ENCODE results near the gene GRIP2. TPM values are rescaled to one million over a fixed set of nuclear protein-coding genes. Genes with fewer than 3 reads are reported as not detected.
A peak's percentile ranks its signal among the peaks of the same experiment; 100 is the strongest.

The GRIP2 gene
- total and polyA plus RNA-seq, 9 of the 15 experiments (the other 6 are each of a cell fraction or from before 2014, with no cell fraction given) = 0.01 TPM; not detected in 7

GRCh38 chr3:14552717-14553116 lies 12.6 kb upstream of the GRIP2 start:
- DNase-seq (ENCODE audit: extremely low read depth in 1 of 4, low spot score in 3 of 4) (no peak), FAIRE-seq (no peak), ATAC-seq (no peak)
- Histone ChIP-seq H3K9me1 (ENCODE audit: control insufficient read depth, insufficient read depth, low read length) (no peaks in the 10 kb centered on the region), H3K4me2 (ENCODE audit: insufficient read depth, low read length) (no peak overlapping the region), H4K20me1 (replicated peaks; ENCODE audit: control insufficient read depth, insufficient read depth, low read length) (peaks cover 34% of the 10 kb centered on the region), H3K27ac (ENCODE audit: extremely low read depth, low read depth, low read length) (no peak overlapping the region), H3K9ac (ENCODE audit: insufficient read depth in 1 of 2, low read depth in 2 of 2, low read length in 2 of 2) (no peak overlapping the region), H3K36me3 (ENCODE audit: control insufficient read depth, insufficient read depth, low read length) (no peaks in the 10 kb centered on the region), H3K27me3 (ENCODE audit: control insufficient read depth in 2 of 2, insufficient read depth in 2 of 2, low read length in 2 of 2) (peaks cover 39 to 71% of the 10 kb centered on the region in 2 experiments), H3K4me1 (replicated peaks in 1 of 2; ENCODE audit: control insufficient read depth in 2 of 2, insufficient read depth in 2 of 2, low read length in 2 of 2) (peaks cover 0 to 12% of the 10 kb centered on the region in 2 experiments; a peak in 2 of 5 replicates), H2AFZ (ENCODE audit: low read depth, low read length) (no peak overlapping the region), H3K9me3 (replicated peaks; ENCODE audit: control insufficient read depth, insufficient read depth, low read depth, low read length) (no peaks in the 10 kb centered on the region), H3K4me3 (no peak overlapping the region), H3K79me2 (ENCODE audit: control insufficient read depth, insufficient read depth, low read length) (no peaks in the 10 kb centered on the region)
- BruUV-seq (replicated peaks) = no TSS peak
- ChIA-PET POLR2A (no interaction called here), CTCF (ENCODE audit: low intra/inter-chr PET ratio) (no interaction called here)
- TF ChIP-seq ADNP (tag; IDR thresholded peaks at IDR 0.05) = 0 out of 2 replicates have a peak, but pooled peaks have one; percentile 17
- TF ChIP-seq ZFP36 (IDR thresholded peaks at IDR 0.05; ENCODE audit: low read depth, low read length, partially characterized antibody) = peak; percentile 8
- no peak for TF ChIP-seq TFAP4 (CRISPR knock-in tag; IDR thresholded peaks at IDR 0.05; ENCODE audit: borderline replicate concordance)
- TF ChIP-seq NFIC (IDR thresholded peaks at IDR 0.05) = no peak
- intact Hi-C loops (cut with micrococcal nuclease) (no loop called here), in situ Hi-C loops (cut with MboI) (no loop called here)
- WGBS (ENCODE audit: insufficient coverage, low coverage, missing lambda C conversion rate) = 20% methylated on average over 4 of the region's 4 CpGs

- no peak overlapping the region for H3K4me2 ChIP-seq (ENCODE audit: insufficient read depth, low read length)
- peaks cover 0 to 12% of the 10 kb centered on the region in 2 experiments; a peak in 2 of 5 replicates for H3K4me1 ChIP-seq (replicated peaks in 1 of 2; ENCODE audit: control insufficient read depth in 2 of 2, insufficient read depth in 2 of 2, low read length in 2 of 2)
- no peaks in the 10 kb centered on the region for H3K9me3 ChIP-seq (replicated peaks; ENCODE audit: control insufficient read depth, insufficient read depth, low read depth, low read length)
- peaks cover 29% of the 10 kb centered on the region for H4K20me1 ChIP-seq (replicated peaks; ENCODE audit: control insufficient read depth, insufficient read depth, low read length)
- intact Hi-C loops (cut with micrococcal nuclease) = no loop called here
- no peak overlapping the region for H3K4me3 ChIP-seq
- no peaks in the 10 kb centered on the region for H3K36me3 ChIP-seq (ENCODE audit: control insufficient read depth, insufficient read depth, low read length)
- H2AFZ ChIP-seq (ENCODE audit: low read depth, low read length) = no peak overlapping the region
- BruUV-seq (replicated peaks) = no TSS peak
- no peak overlapping the region for H3K27ac ChIP-seq (ENCODE audit: extremely low read depth, low read depth, low read length)
- H3K9me1 ChIP-seq (ENCODE audit: control insufficient read depth, insufficient read depth, low read length) = no peaks in the 10 kb centered on the region
- DNase-seq (ENCODE audit: extremely low read depth in 1 of 4, low spot score in 3 of 4) (no peak), FAIRE-seq (no peak), ATAC-seq (no peak)
- ChIA-PET POLR2A (interaction anchor here (0.8 kb wide), 1 partner anchor 396 kb away, joined by 3 read pairs; no protein-coding TSS in a partner anchor), CTCF (ENCODE audit: low intra/inter-chr PET ratio) (no interaction called here)
- in situ Hi-C loops (cut with MboI) = no loop called here
- H3K9ac ChIP-seq (ENCODE audit: insufficient read depth in 1 of 2, low read depth in 2 of 2, low read length in 2 of 2) = no peak overlapping the region
- no peaks in the 10 kb centered on the region for H3K79me2 ChIP-seq (ENCODE audit: control insufficient read depth, insufficient read depth, low read length)
- H3K27me3 ChIP-seq (ENCODE audit: control insufficient read depth in 2 of 2, insufficient read depth in 2 of 2, low read length in 2 of 2) = peaks cover 34 to 69% of the 10 kb centered on the region in 2 experiments
- 9% methylated on average over 8 of the region's 8 CpGs for WGBS (ENCODE audit: insufficient coverage, low coverage, missing lambda C conversion rate)
- TF ChIP-seq ARID2 (IDR thresholded peaks at IDR 0.05) (no peak), POLR2AphosphoS5 (IDR thresholded peaks at IDR 0.05; ENCODE audit: control insufficient read depth, insufficient read depth, low read depth, low read length) (no peak), NONO (IDR thresholded peaks at IDR 0.05; ENCODE audit: low read depth in 2 of 2, low read length in 1 of 2) (no peak), CBX8 (IDR thresholded peaks at IDR 0.05; ENCODE audit: borderline replicate concordance, extremely low read depth, low read depth, low read length, poor library complexity, severe bottlenecking) (no peak), MED1 (CRISPR knock-in tag; IDR thresholded peaks at IDR 0.05; ENCODE audit: borderline replicate concordance) (no peak), HEY1 (CRISPR knock-in tag; IDR thresholded peaks at IDR 0.05; ENCODE audit: borderline replicate concordance) (no peak), THRB (CRISPR knock-in tag; conservative IDR thresholded peaks at IDR 0.05) (no peak), ATF4 (CRISPR knock-in tag; IDR thresholded peaks at IDR 0.05) (no peak)
Measured at GRCh38 chr3:14552041-14552648, 12.0 kb upstream of the GRIP2 start.

All from K562 (cell line).